Neutrophil (primary cell): ENCODE measurements around the gene CWC25.
A peak's percentile ranks its signal among the peaks of the same experiment; 100 is the strongest.

ENCODE experiments used
- H3K27ac ChIP-seq: fragments of 200-600 bp; sonication (generic); 2 replicates; pipeline ENCODE4 v1.5.1; 2016; ENCODE audit warnings: mild to moderate bottlenecking, moderate library complexity
- H3K27me3 ChIP-seq: fragments of 200-600 bp; sonication (generic); 2 replicates; pipeline ENCODE4 v1.6.0; 2016; ENCODE audit warnings: mild to moderate bottlenecking
- H3K36me3 ChIP-seq: fragments of 200-600 bp; sonication (generic); 2 replicates; pipeline ENCODE4 v1.5.1; 2017
- H3K4me1 ChIP-seq, 2 experiments: fragments of 200-600 bp in 1 of 2; sonication (generic) in 1 of 2; 1 replicate in 1 of 2; 2 replicates in 1 of 2; pipeline versions ENCODE4 v1.5.1 to v1.6.1; 2013 to 2016; ENCODE audit warnings: low read depth in 1 of 2, low read length in 1 of 2, mild to moderate bottlenecking in 1 of 2, moderate library complexity in 1 of 2; ENCODE audit not compliant: control insufficient read depth in 1 of 2, insufficient read depth in 1 of 2
- H3K4me3 ChIP-seq, 2 experiments: fragments of 200-600 bp in 1 of 2; sonication (generic) in 1 of 2; 1 replicate in 1 of 2; 2 replicates in 1 of 2; pipeline ENCODE4 v1.5.1; 2013 to 2016; ENCODE audit warnings: low read depth in 1 of 2, low read length in 1 of 2, mild to moderate bottlenecking in 1 of 2, moderate library complexity in 1 of 2
- H3K9me3 ChIP-seq: fragments of 200-600 bp; sonication (generic); 2 replicates; pipeline ENCODE4 v1.5.1; 2016
- CTCF ChIP-seq: fragments of 200-600 bp; sonication (generic); IDR thresholded peaks from 2 replicates; pipeline ENCODE4 v1.5.1; 2016; ENCODE audit warnings: antibody characterized with exemption

CWC25 gene

GRCh38 chr17:38853292-38854219 is 28.4 kb upstream of the CWC25 start, which contains the start of gene RPL23:
RPL23 (minus strand) TSS chr17:38853721; CDS start chr17:38853710, 11 bp downstream.
- H3K27me3 ChIP-seq: no peaks in the 10 kb centered on the region
- no peaks in the 10 kb centered on the region for H3K9me3 ChIP-seq
- peaks cover 36 to 38% of the 10 kb centered on the region in 2 experiments for H3K4me1 ChIP-seq
- TF ChIP-seq CTCF: peak; percentile 39
- H3K36me3 ChIP-seq: peaks cover 24% of the 10 kb centered on the region
- peak within 1 kb of the TSS; percentile 82 to 97 for H3K4me3 ChIP-seq
- peak within 1 kb of the TSS; percentile 96 for H3K27ac ChIP-seq

GRCh38 chr17:38852771-38853291 is 27.7 kb upstream of the CWC25 start:
- Histone ChIP-seq H3K9me3 (no peaks in the 10 kb centered on the region), H3K4me3 (peak overlapping the region; percentile 82 to 97), H3K27me3 (no peaks in the 10 kb centered on the region), H3K36me3 (peaks cover 28% of the 10 kb centered on the region), H3K27ac (peak overlapping the region; percentile 96), H3K4me1 (peaks cover 33 to 37% of the 10 kb centered on the region in 2 experiments)
- TF ChIP-seq CTCF: no peak

GRCh38 chr17:38851434-38851833 is 26.3 kb upstream of the CWC25 start:
- Histone ChIP-seq H3K4me1 (peaks cover 26 to 32% of the 10 kb centered on the region in 2 experiments), H3K27me3 (no peaks in the 10 kb centered on the region), H3K4me3 (no peak overlapping the region), H3K36me3 (peaks cover 37% of the 10 kb centered on the region), H3K27ac (peak overlapping the region; percentile 96), H3K9me3 (no peaks in the 10 kb centered on the region)
- TF ChIP-seq CTCF: no peak

- no peak for TF ChIP-seq CTCF
- Histone ChIP-seq H3K4me3 (no peak overlapping the region), H3K27me3 (no peaks in the 10 kb centered on the region), H3K9me3 (no peaks in the 10 kb centered on the region), H3K4me1 (peaks cover 26 to 32% of the 10 kb centered on the region in 2 experiments), H3K27ac (no peak overlapping the region), H3K36me3 (peaks cover 37% of the 10 kb centered on the region)
These were observed 25.3 kb upstream of the CWC25 start for GRCh38 chr17:38850374-38850773.

- peaks cover 18 to 26% of the 10 kb centered on the region in 2 experiments for H3K4me1 ChIP-seq
- H3K27ac ChIP-seq: no peak overlapping the region
- no peak overlapping the region for H3K4me3 ChIP-seq
- no peaks in the 10 kb centered on the region for H3K9me3 ChIP-seq
- TF ChIP-seq CTCF: no peak
- peaks cover 37% of the 10 kb centered on the region for H3K36me3 ChIP-seq
- no peaks in the 10 kb centered on the region for H3K27me3 ChIP-seq
These were observed 24.0 kb upstream of the CWC25 start for GRCh38 chr17:38848939-38849605.
